WERI-Rb-1 (cell line): ENCODE data around the gene LDAH.

Experiments used
- DNase-seq: peaks from one replicate; pipeline ENCODE4 v3.0.0-alpha.2; 2020
- H3K27ac ChIP-seq: fragments of 250-450 bp; sonication (Bioruptor Pico); 2 replicates; pipeline ENCODE4 v1.5.1; 2020; ENCODE audit warnings: mild to moderate bottlenecking, moderate library complexity
- H3K27me3 ChIP-seq: fragments of 250-450 bp; sonication (Bioruptor Pico); 2 replicates; pipeline ENCODE4 v1.5.1; 2021; ENCODE audit warnings: mild to moderate bottlenecking, low read depth, moderate library complexity; ENCODE audit not compliant: insufficient read depth, severe bottlenecking
- H3K36me3 ChIP-seq: fragments of 250-450 bp; sonication (Bioruptor Pico); 2 replicates; pipeline ENCODE4 v1.5.1; 2020; ENCODE audit warnings: mild to moderate bottlenecking, moderate library complexity
- H3K4me3 ChIP-seq: 2 replicates; pipeline ENCODE4 v1.5.1; 2011; ENCODE audit warnings: low read depth, mild to moderate bottlenecking, control low read depth, low read length
- H3K9me3 ChIP-seq: fragments of 250-450 bp; sonication (Bioruptor Pico); 2 replicates; pipeline ENCODE4 v1.5.1; 2021; ENCODE audit warnings: mild to moderate bottlenecking, moderate library complexity; ENCODE audit not compliant: severe bottlenecking
- CTCF ChIP-seq: IDR thresholded peaks from 2 replicates; pipeline ENCODE4 v1.5.1; 2011; ENCODE audit warnings: low read depth, mild to moderate bottlenecking, control low read depth, inconsistent platforms, low read length

Gene LDAH

DNA sequence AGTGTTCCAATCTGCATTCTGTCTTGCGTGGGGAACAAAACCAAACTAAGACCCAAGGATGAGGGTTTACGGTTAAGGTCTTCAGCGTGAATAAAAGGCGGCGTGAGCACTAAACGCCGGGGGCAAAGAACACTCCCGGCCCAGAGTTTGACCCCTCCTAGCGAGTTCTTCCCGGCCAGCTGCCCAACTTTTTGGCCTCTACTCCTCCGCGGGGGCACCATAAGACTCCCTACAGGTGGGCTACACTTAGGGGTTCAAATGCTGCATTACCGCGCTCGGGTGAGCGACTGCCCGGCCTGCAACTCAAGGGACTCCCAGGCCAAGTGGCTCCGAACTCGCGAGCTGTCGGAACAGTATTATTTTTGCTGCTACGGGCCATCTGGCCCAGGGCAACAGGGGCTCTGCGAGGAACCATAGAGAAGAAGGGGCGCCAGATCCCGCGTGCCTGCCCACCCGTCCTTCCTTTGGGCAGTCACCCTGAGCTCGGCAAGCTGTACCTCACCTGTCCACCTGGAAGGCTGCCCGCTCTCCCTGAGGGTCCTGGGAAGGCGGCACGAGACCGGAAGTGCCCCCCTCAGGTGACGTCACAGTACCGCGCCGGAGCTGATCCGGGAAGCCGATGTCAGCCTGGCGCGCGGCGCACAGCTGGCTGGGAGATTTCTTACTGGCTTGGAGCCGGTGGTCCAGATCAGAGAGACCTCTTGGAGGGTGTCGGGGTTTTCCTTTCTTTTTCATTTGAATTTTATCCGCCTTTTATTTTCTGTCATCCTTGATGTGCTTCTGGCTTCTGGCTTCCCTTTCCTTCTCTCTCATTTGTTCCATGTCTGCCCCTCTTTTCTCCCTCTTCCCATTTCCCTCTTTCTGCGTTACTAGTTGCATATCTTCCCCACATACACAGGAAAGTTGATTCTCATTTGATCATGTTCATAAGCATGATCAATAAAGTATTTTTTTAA lies at the start of gene LDAH:
TSS of gene LDAH (minus strand) at position 567 of the 956 bp plus-strand sequence. CDS start 21,638 bp downstream, outside the sequence.
- Histone ChIP-seq H3K4me3 (peak within 1 kb of the TSS; percentile 80), H3K36me3 (peaks cover 7% of the 10 kb centered on the region), H3K9me3 (peaks cover 3% of the 10 kb centered on the region), H3K27ac (peak within 1 kb of the TSS; percentile 87), H3K27me3 (peaks cover 5% of the 10 kb centered on the region)
- no peak for TF ChIP-seq CTCF
- DNase-seq, result peak; percentile 98

DNA sequence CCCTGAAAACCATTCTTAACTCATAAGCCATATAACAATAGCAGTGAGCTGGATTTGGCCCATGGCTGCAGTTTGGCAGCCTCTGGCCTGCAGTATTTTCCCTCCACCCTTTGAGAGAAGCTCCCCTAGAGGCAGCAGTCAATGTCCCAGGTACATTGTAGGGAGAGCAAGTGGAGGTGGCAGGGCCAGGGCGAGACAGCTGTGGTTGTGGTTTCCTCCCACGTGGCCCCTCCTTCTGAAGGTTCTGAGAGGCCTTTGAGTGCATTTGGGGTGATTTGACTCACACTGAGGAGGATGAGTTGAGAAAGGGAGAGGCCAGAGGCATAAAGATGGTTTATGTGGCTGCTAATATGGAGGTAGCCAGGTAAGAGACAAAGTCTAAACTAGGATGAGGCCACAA lies 45.5 kb upstream of the LDAH start:
- Histone ChIP-seq H3K36me3 (no peaks in the 10 kb centered on the region), H3K9me3 (peaks cover 3% of the 10 kb centered on the region), H3K27me3 (peaks cover 69% of the 10 kb centered on the region), H3K4me3 (no peak overlapping the region), H3K27ac (no peak overlapping the region)
- TF ChIP-seq CTCF, result no peak
- no peak for DNase-seq

GRCh38 chr2:20862850-20863249 lies 39.9 kb upstream of the LDAH start:
- Histone ChIP-seq H3K27me3 (peaks cover 65% of the 10 kb centered on the region), H3K4me3 (no peak overlapping the region), H3K27ac (no peak overlapping the region), H3K36me3 (no peaks in the 10 kb centered on the region), H3K9me3 (peaks cover 3% of the 10 kb centered on the region)
- no peak for TF ChIP-seq CTCF
- DNase-seq, result no peak

DNA sequence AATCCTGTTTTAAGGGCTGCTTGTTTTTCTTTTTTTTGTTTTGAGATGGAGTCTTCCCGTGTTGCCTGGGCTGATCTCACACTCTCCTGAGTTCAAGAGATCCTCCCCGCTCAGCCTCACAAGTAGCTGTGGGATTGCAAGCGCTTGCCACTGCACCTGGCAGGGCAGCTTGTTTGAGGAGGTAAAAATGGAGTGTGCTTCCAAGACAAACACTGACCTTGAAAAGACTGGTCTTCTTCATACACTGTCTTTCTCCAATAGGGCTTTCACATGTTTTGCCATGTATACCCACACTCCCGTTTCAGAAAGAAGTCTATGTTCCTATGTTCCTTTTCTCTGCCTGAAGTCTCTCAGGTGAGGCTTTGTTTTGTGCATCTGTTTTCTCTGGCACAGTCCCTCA lies 32.6 kb upstream of the LDAH start:
- H3K27ac ChIP-seq, result no peak overlapping the region
- no peak for TF ChIP-seq CTCF
- no peaks in the 10 kb centered on the region for H3K9me3 ChIP-seq
- no peak for DNase-seq
- no peak overlapping the region for H3K4me3 ChIP-seq
- peaks cover 90% of the 10 kb centered on the region for H3K27me3 ChIP-seq
- no peaks in the 10 kb centered on the region for H3K36me3 ChIP-seq

DNA sequence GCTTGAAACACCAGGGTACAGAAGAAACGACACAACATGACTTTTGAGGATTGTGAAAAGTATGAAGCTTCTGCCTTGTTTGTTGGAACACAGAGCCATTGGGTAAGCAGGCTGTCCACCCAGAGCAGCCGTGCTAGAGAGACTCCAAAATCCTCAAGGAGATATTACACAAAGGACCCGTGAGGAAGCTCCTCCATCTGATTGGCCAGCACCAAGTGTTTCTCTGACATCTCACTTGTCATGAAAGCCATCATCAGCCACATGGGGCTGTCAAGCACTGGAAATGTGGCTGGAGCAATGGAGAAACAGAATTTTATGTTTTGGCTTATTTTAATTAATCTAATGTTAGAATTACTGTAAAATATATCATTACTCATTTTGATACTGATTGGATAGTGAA lies 29.8 kb upstream of the LDAH start:
- Histone ChIP-seq H3K4me3 (no peak overlapping the region), H3K27me3 (peaks cover 95% of the 10 kb centered on the region), H3K36me3 (no peaks in the 10 kb centered on the region), H3K9me3 (no peaks in the 10 kb centered on the region), H3K27ac (no peak overlapping the region)
- no peak for TF ChIP-seq CTCF
- no peak for DNase-seq
